ENCODE data around the gene DESI1.

DNA sequence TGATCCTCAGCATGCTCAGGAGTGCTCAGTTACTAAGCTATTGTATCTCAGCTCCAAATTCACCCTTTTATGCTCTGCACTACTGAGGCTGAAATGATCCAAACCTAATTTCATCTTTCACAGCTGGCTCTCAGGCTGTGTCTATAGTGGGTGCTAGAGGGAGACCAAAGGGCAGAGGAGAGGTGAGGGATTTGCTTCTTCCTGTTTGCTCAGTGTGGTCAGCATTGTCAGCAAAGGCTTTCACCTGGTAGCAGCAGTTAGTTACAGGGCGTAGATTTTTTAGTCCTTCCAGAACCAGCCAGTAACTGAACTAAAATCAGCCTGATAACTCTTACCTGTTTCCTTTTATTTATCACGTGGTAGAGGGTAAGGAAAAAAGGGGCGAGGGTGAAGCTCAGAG lies 33.5 kb upstream of the DESI1 start:
- TF ChIP-seq, protein P1, sequence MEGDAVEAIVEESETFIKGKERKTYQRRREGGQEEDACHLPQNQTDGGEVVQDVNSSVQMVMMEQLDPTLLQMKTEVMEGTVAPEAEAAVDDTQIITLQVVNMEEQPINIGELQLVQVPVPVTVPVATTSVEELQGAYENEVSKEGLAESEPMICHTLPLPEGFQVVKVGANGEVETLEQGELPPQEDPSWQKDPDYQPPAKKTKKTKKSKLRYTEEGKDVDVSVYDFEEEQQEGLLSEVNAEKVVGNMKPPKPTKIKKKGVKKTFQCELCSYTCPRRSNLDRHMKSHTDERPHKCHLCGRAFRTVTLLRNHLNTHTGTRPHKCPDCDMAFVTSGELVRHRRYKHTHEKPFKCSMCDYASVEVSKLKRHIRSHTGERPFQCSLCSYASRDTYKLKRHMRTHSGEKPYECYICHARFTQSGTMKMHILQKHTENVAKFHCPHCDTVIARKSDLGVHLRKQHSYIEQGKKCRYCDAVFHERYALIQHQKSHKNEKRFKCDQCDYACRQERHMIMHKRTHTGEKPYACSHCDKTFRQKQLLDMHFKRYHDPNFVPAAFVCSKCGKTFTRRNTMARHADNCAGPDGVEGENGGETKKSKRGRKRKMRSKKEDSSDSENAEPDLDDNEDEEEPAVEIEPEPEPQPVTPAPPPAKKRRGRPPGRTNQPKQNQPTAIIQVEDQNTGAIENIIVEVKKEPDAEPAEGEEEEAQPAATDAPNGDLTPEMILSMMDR (conservative IDR thresholded peaks at IDR 0.05; ENCODE audit: low read length), result no peak
- no peak for TF ChIP-seq EZH2phosphoT487 (IDR thresholded peaks at IDR 0.05; ENCODE audit: borderline replicate concordance)

All from Loucy (cell line).